GM12872 (cell line): Measurements from ENCODE around the gene USP7.

Source experiments
- TF ChIP-seq, protein P1 (sequence below): IDR thresholded peaks from 3 replicates; pipeline ENCODE4 v1.5.1; 2011; ENCODE audit warnings: low read depth, mild to moderate bottlenecking, low read length, moderate library complexity; ENCODE audit not compliant: insufficient read depth

The USP7 gene

DNA sequence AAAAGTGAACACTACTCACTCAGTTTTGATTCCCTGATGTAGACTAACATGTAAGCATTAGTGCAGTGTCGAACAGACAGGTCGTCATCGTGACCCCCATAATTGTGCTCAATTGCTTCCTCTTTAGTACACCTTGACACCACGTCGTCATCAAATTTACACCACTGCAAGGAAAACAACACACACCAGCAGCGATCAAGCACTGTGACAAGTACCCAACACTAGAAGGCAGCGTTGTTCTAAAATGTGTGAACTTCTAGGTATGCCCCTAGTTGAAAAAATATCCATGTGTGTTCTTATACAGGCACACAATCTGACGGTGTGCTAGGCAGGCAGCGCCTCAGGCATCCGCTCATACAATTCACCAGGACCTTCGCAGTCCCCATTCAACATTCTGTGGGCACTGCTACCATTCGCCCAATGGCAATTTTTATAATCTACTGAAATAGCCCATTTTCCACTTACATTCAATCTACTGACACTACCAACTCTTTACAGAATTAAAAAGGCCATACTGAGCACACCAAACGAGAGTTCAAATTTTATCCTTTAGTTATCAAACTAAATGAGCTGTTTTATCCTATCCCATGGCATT lies 58.4 kb downstream of the USP7 start:
- TF ChIP-seq, protein P1, sequence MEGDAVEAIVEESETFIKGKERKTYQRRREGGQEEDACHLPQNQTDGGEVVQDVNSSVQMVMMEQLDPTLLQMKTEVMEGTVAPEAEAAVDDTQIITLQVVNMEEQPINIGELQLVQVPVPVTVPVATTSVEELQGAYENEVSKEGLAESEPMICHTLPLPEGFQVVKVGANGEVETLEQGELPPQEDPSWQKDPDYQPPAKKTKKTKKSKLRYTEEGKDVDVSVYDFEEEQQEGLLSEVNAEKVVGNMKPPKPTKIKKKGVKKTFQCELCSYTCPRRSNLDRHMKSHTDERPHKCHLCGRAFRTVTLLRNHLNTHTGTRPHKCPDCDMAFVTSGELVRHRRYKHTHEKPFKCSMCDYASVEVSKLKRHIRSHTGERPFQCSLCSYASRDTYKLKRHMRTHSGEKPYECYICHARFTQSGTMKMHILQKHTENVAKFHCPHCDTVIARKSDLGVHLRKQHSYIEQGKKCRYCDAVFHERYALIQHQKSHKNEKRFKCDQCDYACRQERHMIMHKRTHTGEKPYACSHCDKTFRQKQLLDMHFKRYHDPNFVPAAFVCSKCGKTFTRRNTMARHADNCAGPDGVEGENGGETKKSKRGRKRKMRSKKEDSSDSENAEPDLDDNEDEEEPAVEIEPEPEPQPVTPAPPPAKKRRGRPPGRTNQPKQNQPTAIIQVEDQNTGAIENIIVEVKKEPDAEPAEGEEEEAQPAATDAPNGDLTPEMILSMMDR: peak; percentile 69

DNA sequence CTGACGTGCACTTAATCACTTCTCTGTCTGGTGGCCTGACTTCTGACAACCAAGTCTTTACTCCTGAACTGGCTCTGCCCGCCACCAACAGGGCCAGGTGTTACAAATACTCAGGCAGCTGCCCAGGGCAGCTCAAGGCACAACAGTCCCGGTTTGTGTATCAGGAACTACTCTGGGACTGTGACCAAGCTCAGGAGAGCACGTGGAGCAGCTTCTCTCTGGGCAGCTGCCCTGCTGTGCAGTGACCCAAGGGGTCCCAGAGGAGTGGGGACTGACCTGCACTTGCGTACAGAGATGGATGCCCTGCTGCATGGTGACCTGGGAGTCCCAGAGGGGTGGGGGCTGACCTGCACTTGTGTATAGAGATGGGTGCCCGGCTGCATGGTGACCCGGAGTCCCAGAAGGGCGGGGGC lies 59.7 kb downstream of the USP7 start:
- TF ChIP-seq, protein P1: no peak

DNA sequence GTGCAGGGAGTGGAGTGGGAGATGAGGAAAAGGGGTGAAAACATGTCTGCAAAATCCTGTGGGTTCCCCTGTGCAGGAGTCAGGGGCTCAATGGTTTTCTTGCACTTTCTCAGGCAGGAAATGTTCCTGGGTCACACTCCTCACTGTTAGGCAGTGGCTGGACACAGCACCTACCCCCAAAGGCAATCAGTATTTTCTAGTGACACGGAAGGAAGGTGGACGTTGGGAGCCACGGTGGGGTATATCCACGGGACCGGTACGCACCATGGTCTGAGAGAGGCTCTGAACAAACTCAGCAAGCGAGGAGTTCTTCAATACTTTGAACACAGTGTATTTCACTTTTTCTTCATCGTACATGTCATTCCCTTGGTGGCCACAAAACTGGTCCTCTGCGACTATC lies 60.7 kb downstream of the USP7 start:
- TF ChIP-seq, protein P1: no peak

DNA sequence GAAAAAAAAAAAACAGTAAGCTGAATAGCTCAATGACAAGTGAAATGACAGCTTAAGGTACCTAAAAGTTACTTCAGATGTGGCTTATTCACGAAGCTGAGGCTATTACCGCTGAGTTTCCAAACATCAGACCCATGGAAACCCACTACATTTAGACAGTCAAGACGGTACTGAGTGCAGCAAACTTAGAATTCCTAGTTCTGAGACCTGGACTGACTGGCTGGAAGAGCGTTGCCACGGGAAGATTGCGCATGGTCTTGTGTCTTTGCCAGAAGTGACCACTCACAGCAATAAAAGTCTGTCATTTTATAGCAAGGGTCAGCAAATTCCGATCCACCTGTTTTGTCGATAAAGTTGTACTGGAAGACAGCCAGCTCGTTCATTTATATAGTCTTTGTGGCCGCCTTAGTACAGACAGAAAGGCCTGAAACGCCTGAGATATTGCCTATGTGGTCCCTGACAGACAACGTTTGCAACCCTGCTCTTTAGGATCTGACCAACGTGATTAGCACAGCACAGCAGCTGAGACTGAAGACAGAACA lies 62.3 kb downstream of the USP7 start:
- TF ChIP-seq, protein P1: no peak

DNA sequence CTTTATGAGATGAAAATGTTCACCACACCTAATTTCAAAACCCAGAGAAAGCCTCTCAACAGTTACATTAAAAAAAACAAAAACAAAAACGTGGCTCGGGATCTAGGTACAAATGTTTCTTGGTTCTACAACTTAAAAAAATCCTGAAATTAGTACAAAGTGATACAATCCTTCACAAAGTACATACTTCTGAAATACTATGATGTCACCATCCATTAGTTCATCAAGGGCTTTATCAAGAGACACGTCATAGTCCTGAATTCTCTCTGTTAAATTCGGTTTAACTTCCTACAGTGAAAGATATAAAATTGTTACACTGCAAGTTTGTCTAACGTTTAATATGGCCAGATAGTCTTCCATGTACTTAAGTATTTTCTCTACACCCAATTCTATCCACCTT lies 63.4 kb downstream of the USP7 start:
- TF ChIP-seq, protein P1: no peak

DNA sequence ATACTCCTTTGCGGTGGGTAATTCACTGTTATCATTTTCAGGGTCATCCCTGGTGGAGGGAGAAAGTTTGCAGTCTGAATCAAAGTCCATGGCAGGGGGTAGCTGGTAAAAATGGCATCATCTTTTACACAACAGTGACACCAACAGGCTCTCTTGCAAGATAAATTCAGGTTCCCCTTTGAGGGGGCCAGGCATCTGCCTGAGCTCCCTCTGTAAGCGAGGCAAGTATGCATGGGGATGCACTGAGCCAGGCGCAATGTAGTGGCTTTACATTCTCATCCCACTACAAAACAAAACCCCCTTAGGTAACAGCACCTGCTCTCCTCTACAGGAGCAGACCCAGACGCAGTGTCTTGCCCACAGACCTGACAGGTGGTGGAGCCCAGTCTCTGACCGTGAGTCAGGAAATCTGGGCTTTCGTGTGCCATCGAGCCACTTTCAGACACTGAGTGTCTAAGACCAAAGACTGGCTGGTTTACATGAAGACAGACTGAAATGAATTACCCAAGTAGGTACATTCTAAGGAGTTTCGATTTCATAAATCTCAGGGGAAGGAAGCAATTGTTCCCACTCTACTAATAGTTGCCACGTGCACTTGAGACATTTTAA lies 63.9 kb downstream of the USP7 start:
- TF ChIP-seq, protein P1: no peak

DNA sequence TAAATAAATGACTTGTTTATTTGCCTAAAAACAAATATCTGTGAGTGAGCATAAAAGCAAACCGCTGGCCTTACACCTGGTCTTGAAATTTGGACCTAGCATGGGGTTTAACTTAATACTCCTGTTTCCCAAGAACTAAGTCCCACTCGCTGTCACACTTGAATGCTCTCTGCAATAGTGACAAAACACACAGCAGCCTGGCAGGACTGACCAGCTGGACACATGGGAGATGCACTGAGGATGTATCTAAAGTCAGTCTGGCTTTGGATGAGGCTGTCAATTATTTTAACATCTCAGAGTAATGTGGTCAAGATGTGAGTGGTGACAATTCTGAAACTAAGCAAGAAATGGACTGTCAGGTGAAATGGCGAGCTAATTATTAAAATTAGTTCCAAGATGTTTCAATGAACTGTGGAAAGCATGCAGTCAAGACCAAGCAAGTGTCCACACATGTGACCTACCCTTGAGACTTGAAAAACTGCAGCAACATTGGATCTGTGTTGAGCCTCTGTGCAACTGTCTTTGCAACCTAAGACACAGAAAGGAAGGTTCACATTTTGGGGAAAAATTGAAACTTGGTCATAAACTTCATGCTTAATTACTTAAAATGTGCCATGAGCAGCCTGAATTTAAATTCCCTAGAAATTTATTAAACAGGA lies 64.9 kb downstream of the USP7 start:
- TF ChIP-seq, protein P1: no peak
